AG09319 (cell line): Measurements from ENCODE around the gene TAS2R16.
"Not testable (repeated sequence)": the region's sequence is repeated elsewhere in the genome, so short reads cannot be mapped to it uniquely, and the experiment has no call there.

Experiments used
- DNase-seq: peaks from one replicate; pipeline ENCODE4 v3.0.0-alpha.2; 2010; ENCODE audit warnings: low read depth; ENCODE audit errors: extremely low read depth
- CTCF ChIP-seq: IDR thresholded peaks from 2 replicates; pipeline ENCODE4 v1.5.1; 2011; ENCODE audit warnings: low read depth, mild to moderate bottlenecking, inconsistent platforms, low read length, moderate library complexity

TAS2R16 gene

GRCh38 chr7:122975341-122975740 lies 20.2 kb downstream of the TAS2R16 start:
- TF ChIP-seq CTCF = no peak
- no peak for DNase-seq

GRCh38 chr7:122974229-122974628 lies 21.3 kb downstream of the TAS2R16 start:
- no peak for DNase-seq
- TF ChIP-seq CTCF = no peak

DNA sequence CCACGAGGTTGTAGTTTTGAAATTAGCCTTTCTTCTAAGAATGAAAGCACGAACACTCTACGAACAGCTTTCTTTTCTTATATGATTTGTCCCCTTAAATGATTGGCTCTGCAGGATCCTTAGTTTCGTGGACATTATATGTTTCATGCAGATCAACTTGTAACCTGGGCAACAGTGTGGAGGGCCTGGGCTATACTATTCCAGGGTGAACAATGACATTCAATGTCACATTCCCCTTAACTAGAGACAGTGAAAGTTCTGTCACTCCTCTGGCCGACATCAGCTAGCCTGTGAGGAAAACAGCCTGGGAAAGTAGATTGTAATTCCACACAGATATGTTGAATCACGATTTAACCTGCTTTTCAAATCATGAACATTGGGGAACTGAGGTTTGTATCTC lies 23.4 kb downstream of the TAS2R16 start:
- no peak for TF ChIP-seq CTCF
- DNase-seq = no peak

DNA sequence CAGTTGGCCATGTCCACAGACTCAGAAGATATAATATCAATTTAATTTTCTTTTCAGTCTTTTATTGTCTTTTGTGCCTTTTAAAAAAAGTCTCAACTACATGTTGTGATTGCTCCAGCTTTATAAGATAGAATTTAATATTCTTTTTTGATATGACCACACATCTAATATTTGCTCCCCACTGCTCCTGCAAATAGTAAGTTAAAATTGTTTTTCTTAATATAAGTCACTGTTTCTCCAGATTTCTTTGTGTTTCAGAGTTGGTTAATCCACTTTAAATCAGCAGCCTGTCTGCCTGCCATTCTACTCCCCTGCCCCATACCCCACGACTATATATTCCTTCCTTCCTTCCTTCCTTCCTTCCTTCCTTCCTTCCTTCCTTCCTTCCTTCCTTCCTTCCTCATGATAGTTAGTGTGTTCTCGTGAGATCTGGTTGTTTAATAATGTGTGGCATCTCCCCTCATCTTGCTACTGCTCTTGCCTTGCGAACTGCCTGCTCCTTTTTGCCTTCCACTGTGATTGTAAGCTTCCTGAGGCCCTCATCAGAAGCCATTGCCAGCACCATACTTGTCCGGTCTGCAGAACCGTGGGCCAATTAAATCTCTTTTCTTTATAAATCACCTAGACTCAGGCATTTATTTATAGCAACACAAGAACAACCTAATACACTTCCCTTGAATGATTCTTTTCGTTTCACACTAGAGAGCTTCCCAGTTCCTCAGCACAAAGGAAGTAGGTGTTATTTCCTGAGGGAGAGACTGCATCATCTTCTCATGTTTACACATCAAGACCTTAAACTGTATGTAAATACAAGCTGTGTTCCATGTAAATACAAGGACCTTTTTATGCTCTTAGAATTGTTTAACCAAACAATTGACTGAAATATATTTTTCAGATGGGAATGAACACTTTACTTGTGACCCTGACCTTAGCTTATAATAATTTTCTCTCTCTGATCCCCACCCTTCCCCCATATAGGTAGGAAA lies 24.5 kb downstream of the TAS2R16 start:
- DNase-seq = no peak
- TF ChIP-seq CTCF = no peak

DNA sequence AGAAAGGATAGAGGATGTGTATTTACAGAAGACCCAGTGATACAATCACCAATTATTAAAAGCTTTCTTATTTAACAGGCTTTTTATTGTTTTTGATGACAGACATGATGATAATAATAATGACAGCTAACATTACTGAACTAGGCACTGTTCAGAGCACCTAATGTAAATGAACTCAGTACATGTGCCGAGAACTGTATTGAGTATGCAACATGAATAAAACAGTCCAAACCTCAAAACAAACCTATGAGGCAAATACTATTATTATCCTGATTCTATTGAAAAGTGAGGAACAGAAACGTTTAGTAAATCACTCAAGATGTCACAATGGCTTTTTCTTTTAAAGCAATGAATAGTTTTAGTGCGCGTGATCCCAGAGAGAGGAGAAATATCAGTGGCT lies 27.1 kb downstream of the TAS2R16 start:
- no peak for DNase-seq
- no peak for TF ChIP-seq CTCF

DNA sequence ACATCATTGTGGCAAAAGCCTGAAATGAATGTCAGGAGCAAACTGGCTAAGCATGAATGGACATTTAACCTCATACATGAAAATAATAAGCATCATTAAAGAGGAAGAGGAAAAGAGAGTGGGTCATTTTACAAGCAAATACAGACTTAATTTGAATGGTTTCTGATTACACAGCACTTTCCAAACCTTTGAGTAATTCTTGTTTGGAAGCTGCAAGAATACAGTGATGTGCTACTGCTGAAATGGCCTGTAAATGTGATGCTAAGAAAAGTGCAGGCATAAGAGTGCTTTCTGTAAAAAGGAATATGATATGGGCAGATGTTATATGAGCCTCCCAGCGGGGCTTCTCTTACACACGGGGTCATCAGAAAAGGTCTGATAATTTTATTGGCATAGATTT lies 30.2 kb downstream of the TAS2R16 start:
- no peak for TF ChIP-seq CTCF
- DNase-seq = no peak

- DNase-seq = not testable (repeated sequence)
Observed at GRCh38 chr7:122953678-122954077, 41.8 kb downstream of the TAS2R16 start.

DNA sequence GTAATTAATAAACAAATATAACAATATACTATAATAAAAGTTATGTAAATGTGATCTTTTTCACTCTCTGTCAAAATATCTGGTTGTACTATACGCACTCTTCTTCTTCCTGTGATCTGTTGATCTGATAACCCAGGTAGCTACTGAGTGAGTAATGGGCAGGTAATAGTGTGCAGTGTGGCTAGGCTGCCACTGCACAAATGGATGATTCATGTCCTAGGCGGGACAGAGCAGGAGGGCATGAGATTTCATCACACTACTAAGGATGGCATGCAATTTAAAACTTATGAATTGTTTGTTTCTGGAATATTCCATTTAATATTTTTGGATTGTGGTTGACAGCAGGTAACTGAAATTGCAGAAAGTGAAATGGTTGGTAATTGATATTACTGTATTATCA lies 44.5 kb downstream of the TAS2R16 start:
- TF ChIP-seq CTCF = no peak

More for the DNA sequence above, 44.5 kb downstream of the TAS2R16 start:
- no peak for DNase-seq
